ENCODE results near the gene SH3PXD2B.
"Not testable (repeated sequence)": the region's sequence is repeated elsewhere in the genome, so short reads cannot be mapped to it uniquely, and the experiment has no call there.

SH3PXD2B gene

GRCh38 chr5:172402031-172402430, 52.3 kb downstream of the SH3PXD2B start:
- not testable (repeated sequence) for DNase-seq (ENCODE audit: low read depth in 2 of 2)

- no peak for DNase-seq (ENCODE audit: low read depth in 2 of 2)
These were observed 54.5 kb downstream of the SH3PXD2B start for GRCh38 chr5:172399826-172400225.

DNA sequence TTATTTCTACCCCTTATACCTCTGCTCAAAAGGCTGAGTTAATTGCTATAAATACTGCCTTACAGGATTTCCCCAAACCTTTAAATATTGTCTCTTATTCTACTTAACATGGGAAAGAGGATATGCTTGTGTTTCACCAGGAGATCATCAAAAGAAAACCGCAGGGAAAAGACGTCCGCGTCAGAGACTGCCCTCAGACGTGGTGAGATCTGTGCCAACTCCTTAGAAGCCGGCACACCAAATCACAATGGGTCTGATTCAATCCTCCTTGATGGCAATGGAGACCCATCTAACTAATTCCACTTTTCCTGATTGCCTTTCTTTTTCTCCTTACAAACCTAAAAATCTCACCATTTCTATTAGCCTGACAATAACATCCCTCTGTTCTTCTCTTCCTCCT, 55.0 kb downstream of the SH3PXD2B start:
- no peak for DNase-seq (ENCODE audit: low read depth in 2 of 2)

DNA sequence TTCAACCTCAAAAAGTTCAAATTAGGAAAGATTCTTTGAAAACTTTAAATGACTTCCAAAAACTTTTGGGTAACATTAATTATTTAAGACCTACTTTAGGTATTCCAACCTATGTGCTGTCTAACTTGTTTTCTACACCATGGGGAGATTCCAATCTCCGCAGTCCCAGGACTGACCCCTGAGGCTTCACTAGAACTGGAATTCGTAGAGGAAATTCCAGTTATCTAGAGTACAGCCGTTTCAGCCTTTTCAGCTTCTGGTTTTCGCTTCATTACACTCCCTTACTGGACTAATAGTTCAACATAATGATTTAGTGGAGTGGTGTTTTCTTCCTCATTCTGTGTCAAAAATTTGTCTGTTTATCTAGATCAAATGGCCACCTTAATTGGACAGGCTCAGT, 55.7 kb downstream of the SH3PXD2B start:
- not testable (repeated sequence) for DNase-seq (ENCODE audit: low read depth in 2 of 2)

GRCh38 chr5:172396994-172397393, 57.3 kb downstream of the SH3PXD2B start:
- DNase-seq (ENCODE audit: low read depth in 2 of 2): not testable (repeated sequence)

DNA sequence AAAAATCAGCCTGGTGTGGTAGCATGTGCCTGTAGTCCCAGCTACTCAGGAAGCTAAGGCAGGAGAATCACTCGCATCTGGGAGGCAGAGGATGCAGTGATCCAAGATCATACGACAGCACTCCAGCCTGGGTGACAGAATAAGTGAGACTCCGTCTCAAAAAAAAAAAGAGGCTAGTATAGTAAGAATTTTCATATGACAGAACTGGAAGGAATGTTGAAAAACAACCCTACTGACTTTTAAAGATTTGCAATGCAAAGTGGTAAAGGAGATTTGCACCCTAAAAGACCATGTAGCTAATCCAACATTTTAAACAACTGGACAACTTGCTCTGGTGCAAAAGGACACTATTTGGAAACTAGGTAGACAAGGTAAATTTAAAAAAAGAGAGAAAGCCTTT, 58.1 kb downstream of the SH3PXD2B start:
- DNase-seq (ENCODE audit: low read depth in 2 of 2): no peak

GRCh38 chr5:172395483-172395882, 58.8 kb downstream of the SH3PXD2B start:
- DNase-seq (ENCODE audit: low read depth in 2 of 2): no peak

- no peak for DNase-seq (ENCODE audit: low read depth in 2 of 2)
These were observed 64.7 kb downstream of the SH3PXD2B start for GRCh38 chr5:172389578-172390112.

- DNase-seq (ENCODE audit: low read depth in 2 of 2): no peak
These were observed 66.0 kb downstream of the SH3PXD2B start for GRCh38 chr5:172388246-172388733.

- DNase-seq (ENCODE audit: low read depth in 2 of 2): no peak
These were observed 68.6 kb downstream of the SH3PXD2B start for GRCh38 chr5:172385707-172386106.

DNA sequence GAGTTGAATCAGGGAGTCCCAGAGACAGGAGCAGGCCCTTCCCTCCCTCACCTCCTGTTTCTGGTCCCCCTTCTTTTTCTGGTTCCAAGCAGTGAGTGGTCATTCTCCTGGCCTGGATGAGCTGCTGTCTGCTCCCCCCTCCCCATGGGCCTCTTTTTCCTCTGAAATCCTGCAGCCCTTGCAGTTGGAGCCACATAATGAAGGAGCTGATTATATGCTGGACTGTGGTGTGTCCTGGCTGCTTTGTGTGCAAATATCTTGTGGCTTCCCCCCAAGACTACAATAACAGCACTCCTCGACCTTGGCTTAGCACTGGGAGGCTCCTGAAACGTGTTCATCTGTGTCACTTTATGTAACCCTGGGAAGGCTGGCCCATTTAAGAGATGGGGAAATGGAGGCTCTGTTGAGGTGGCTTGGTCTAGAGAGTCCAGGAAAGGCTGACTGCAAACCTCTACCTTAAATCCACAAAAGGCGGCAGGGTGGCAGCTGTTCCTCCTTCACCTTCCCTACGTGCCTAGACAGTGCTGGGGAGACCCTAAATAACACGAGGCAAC, 69.2 kb downstream of the SH3PXD2B start:
- no peak for DNase-seq (ENCODE audit: low read depth in 2 of 2)

- DNase-seq (ENCODE audit: low read depth in 2 of 2): no peak
These were observed 71.0 kb downstream of the SH3PXD2B start for GRCh38 chr5:172383191-172383802.

DNA sequence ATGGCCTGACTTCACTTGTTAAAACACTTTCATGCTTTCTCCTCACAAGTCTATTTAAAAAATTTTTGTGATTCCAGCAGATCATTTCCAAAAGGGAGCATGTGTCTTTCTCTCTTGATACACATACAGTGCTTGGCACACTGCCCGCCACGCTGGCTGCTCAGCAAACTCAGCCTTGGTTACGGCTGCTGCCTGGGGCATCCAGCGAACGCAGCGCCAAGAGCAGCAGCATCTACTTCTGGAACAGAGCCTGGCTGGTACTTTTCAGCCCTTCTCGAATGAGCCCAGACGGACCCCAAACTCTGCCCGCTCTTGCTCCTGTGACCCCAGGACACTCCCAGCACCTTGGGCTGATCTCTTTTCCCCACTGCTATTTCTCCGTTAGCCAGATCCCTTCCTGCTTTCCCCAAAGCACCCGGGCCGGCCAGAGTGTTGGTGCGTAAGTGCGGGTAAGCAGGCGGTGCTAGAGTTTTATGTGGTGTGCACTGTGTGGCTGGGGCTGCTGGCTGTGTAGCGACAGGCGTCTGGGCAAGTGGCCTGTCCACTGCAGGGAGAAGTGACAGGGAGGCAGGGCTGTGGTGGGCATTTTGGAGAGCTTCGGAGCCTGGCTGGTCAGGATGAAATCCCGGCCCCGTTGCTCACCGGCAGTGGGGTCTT, 73.2 kb downstream of the SH3PXD2B start:
- no peak for DNase-seq (ENCODE audit: low read depth in 2 of 2)

- DNase-seq (ENCODE audit: low read depth in 2 of 2): no peak
These were observed 73.9 kb downstream of the SH3PXD2B start for GRCh38 chr5:172380301-172380986.

GRCh38 chr5:172379481-172379880, 74.8 kb downstream of the SH3PXD2B start:
- no peak for DNase-seq (ENCODE audit: low read depth in 2 of 2)

GRCh38 chr5:172377856-172378255, 76.5 kb downstream of the SH3PXD2B start:
- no peak for DNase-seq (ENCODE audit: low read depth in 2 of 2)

DNA sequence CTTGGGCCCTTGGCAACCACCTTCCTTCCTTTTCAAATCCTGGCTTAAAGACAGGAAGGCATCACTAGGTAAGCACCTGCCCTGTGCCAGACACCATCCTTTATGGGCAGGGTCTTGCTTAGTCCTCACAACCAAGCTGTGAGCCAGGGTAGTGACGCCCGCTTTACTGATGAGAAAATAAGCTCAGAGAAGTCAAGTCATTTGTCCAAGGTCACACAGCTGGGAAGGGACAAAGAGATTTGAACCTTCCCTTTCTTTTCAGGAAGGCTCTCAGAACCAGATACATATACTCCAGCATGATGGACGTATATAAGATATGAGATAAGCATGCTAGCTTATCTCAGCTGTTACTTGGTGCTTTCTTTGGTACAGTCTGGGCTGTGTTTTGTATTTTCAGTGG, 76.9 kb downstream of the SH3PXD2B start:
- DNase-seq (ENCODE audit: low read depth in 2 of 2): no peak

- no peak for DNase-seq (ENCODE audit: low read depth in 2 of 2)
These were observed 79.5 kb downstream of the SH3PXD2B start for GRCh38 chr5:172374783-172375182.

- no peak for DNase-seq (ENCODE audit: low read depth in 2 of 2)
These were observed 80.6 kb downstream of the SH3PXD2B start for GRCh38 chr5:172373680-172374079.

GRCh38 chr5:172371684-172372083, 82.6 kb downstream of the SH3PXD2B start:
- no peak for DNase-seq (ENCODE audit: low read depth in 2 of 2)

DNA sequence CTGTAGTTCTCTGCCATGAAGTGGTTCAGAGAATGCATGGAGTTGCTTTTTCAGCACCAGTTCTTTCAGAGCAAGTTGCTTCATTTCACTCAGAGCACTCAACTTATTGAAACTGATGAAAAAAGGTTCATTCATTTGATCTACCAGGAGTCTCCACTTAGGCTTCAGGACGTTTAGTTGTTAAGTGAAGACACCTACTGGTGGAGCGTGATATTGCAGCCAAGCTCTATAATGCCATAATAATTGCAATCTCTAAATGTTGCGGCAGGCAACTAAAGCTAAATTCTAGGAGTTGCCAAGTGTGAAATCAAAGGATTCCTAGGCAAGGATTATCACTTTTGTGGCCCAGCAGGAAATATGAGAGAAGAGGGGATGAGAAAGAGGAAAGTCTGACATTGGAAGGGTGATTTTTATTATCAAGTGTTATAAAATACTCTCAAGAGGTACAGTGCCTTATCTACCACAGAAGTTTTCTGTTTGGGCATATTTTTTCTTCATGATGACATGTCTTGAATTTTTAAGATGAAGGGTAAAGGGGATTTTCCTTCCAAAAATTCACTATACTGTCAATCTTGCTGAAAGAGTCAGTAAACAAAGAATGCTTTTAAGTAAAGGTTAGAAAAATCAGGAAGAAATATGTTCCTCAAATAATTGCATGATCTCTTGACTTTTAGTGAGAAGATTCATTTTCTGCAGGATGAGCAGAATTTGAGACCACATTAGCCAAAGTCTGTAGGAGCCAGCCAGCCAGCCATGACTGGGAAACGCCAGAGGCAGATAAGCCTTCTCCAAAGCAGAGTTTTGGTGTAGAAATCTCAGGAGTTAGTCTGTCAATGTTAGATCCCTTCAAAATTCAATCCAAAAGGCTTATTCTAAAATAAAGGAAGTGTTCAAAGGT, 83.4 kb downstream of the SH3PXD2B start:
- no peak for DNase-seq (ENCODE audit: low read depth in 2 of 2)

Data from activated CD8-positive, alpha-beta memory T cell treated with anti-CD3 and anti-CD28 coated beads for 4 hours (primary cell).